Gastroesophageal sphincter (tissue), 3 donors: ENCODE data around the gene TRIM4.
"Not testable (repeated sequence)": the region's sequence is repeated elsewhere in the genome, so short reads cannot be mapped to it uniquely, and the experiment has no call there.

Source experiments
- CTCF ChIP-seq, 4 experiments: fragments of 200-600 bp in 2 of 4; fragments of 450-650 bp in 2 of 4; sonication (generic) in 1 of 4; IDR thresholded peaks; one replicate each; pipeline ENCODE4 v1.5.1; 2017 to 2019; ENCODE audit warnings: antibody characterized with exemption in 4 of 4, mild to moderate bottlenecking in 2 of 4, moderate library complexity in 2 of 4
- EP300 ChIP-seq: sonication (generic); formaldehyde crosslinking; IDR thresholded peaks from one replicate; pipeline ENCODE4 v1.6.1; 2017; ENCODE audit warnings: antibody characterized with exemption, mild to moderate bottlenecking

- TF ChIP-seq EP300; CTCF (IDR thresholded peaks at IDR 0.05): not testable (repeated sequence)
These were observed 31.0 kb downstream of the TRIM4 start for GRCh38 chr7:99888366-99888765.
